Esophagus squamous epithelium (tissue), 5 donors: Measurements from ENCODE around the gene ZNF667. TPM values are rescaled to one million over a fixed set of nuclear protein-coding genes. Genes with fewer than 3 reads are reported as not detected.

Experiments used
- DNase-seq: peaks from one replicate; lab custom pipeline; 2025; lab: John Stamatoyannopoulos, UW
- H3K27ac ChIP-seq, 4 donors: fragments of 200-600 bp; sonication (generic); one replicate each; pipeline ENCODE4 v1.5.1; 2016 to 2019; ENCODE audit warnings: mild to moderate bottlenecking in 1 of 4
- H3K27me3 ChIP-seq, 4 donors: fragments of 200-600 bp; sonication (generic); 1 replicate in 3 of 4; 2 replicates in 1 of 4; pipeline versions ENCODE4 v1.5.1 to v1.6.0; 2017 to 2021; ENCODE audit warnings: antibody characterized with exemption in 1 of 4
- H3K36me3 ChIP-seq, 3 donors: fragments of 200-600 bp; sonication (generic); one replicate each; pipeline ENCODE4 v1.5.1; 2016 to 2019
- H3K4me1 ChIP-seq, 3 donors: fragments of 200-600 bp; sonication (generic); one replicate each; pipeline ENCODE4 v1.5.1; 2017 to 2019
- H3K4me3 ChIP-seq, 4 donors: fragments of 200-600 bp; sonication (generic); 1 replicate in 3 of 4; 2 replicates in 1 of 4; pipeline ENCODE4 v1.5.1; 2016 to 2019; ENCODE audit warnings: mild to moderate bottlenecking in 2 of 4, moderate library complexity in 1 of 4
- H3K9me3 ChIP-seq, 3 donors: fragments of 200-600 bp; sonication (generic); one replicate each; pipeline ENCODE4 v1.5.1; 2016 to 2019
- POLR2A ChIP-seq, 4 donors: fragments of 450-650 bp; IDR thresholded peaks; one replicate each; pipeline ENCODE4 v1.6.1; 2017; ENCODE audit warnings: antibody characterized with exemption in 4 of 4, mild to moderate bottlenecking in 4 of 4, moderate library complexity in 3 of 4
- WGBS, 2 donors: methylation state at CpG; one replicate each; pipeline ENCODE4 v1.1.5; 2018; 5-methylcytosine and 5-hydroxymethylcytosine counted together
- intact Hi-C: fragments of 100-400 bp; cut with DNase I; formaldehyde crosslinking; loops from one replicate; pipeline ENCODE4 v1.15.0; 2022
- total RNA-seq, 4 donors: library from RNA; depleted of rRNA; stranded (reverse); fragments of >200 nt; gene quantifications; one replicate each; pipeline ENCODE4 v1.1.0, GENCODE V29; 2016
- TF ChIP-seq, protein P1 (sequence below), 6 experiments: fragments of 450-650 bp in 4 of 6; fragments of 200-600 bp in 2 of 6; sonication (generic) in 2 of 6; IDR thresholded peaks; one replicate each; pipeline ENCODE4 v1.5.1; 2016 to 2019; ENCODE audit warnings: antibody characterized with exemption in 6 of 6, mild to moderate bottlenecking in 4 of 6, moderate library complexity in 4 of 6
- donor health status: DM: yes; HTN: yes; CAD: no.

ZNF667 gene
- total RNA-seq, 4 donors from 2014 or later: 0.31 to 2.9 (median 0.59) TPM

DNA sequence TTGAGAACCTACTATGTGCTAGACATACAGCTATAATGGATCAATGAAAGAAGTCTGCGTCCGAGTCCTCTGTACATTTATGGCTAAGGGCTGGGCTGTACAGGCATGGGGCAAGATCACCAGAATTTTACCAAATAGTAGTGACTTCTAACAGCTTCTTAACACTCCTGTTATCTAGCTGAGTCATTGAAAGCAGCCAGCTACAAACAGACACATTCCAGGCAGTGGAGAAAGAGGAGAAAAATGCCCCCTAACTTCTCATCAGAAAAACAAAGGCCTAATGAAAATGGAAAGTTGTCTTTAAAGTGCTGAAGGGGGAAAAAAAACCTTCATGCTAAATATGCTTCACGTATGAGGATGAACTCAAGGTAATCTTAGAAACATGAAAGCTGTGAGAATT is 14.3 kb upstream of the ZNF667 start:
- Histone ChIP-seq H3K9me3 (peaks cover 0 to 86% (median 63%) of the 10 kb centered on the region in 3 donors), H3K27me3 (no peaks in the 10 kb centered on the region), H3K27ac (no peak overlapping the region), H3K36me3 (peaks cover 0 to 38% (median 0%) of the 10 kb centered on the region in 3 donors), H3K4me1 (no peaks in the 10 kb centered on the region), H3K4me3 (no peak overlapping the region)
- no peak for DNase-seq
- intact Hi-C loops: no loop called here
- TF ChIP-seq, protein P1, sequence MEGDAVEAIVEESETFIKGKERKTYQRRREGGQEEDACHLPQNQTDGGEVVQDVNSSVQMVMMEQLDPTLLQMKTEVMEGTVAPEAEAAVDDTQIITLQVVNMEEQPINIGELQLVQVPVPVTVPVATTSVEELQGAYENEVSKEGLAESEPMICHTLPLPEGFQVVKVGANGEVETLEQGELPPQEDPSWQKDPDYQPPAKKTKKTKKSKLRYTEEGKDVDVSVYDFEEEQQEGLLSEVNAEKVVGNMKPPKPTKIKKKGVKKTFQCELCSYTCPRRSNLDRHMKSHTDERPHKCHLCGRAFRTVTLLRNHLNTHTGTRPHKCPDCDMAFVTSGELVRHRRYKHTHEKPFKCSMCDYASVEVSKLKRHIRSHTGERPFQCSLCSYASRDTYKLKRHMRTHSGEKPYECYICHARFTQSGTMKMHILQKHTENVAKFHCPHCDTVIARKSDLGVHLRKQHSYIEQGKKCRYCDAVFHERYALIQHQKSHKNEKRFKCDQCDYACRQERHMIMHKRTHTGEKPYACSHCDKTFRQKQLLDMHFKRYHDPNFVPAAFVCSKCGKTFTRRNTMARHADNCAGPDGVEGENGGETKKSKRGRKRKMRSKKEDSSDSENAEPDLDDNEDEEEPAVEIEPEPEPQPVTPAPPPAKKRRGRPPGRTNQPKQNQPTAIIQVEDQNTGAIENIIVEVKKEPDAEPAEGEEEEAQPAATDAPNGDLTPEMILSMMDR (IDR thresholded peaks at IDR 0.05): no peak
- no peak for TF ChIP-seq POLR2A (IDR thresholded peaks at IDR 0.05)
- WGBS, 2 donors: 70 to 89% methylated on average over 3 of the region's 3 CpGs

DNA sequence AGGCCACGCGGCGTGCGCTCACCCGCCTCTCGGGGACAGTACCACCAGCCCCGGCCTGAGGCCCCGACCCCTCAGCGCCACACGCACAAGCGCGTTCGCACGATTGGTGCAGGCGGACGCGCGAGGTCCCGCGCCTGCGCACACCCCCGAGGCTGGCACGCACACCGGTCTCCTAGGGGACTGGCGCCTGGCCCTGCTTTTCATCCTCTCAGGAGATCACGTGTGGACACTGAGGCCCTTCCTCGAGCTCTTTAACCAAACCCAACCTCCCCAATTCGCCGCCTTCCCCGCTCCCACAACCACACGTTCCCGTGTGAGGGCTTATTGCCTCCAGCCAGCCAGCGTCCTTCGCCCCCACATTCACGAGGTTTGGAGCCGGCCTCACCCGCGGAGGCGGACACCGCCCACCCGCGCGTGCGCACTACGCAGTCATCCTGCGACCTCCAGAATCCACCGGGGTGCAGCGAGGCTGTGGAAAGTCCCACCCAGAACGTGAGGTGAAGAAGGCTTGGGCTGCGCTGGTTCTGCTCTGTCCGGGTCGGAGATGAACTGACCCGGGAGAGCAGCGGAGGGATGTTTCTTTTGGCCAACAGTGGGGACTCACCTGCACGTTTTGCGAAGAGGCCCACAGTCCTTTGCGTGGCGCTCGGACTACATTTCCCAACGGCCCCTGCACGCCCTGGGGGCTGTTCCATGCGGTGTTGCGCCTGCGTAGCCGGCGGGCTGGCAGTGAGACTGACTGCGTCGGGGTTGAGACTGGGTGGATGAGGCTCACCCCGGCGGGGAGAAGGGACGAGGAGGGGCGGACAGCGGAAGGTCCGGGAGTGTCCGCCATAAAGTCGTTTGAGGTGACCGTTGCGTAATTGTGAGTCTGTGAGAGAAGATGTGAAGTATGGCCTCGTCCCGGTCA is 539 bp upstream of the ZNF667 start:
- peaks cover 3 to 78% (median 19%) of the 10 kb centered on the region in 3 donors for H3K9me3 ChIP-seq
- peak overlapping the region; percentile 1 to 87 (median 82) for H3K27ac ChIP-seq
- H3K4me1 ChIP-seq: peaks cover 0 to 31% (median 9%) of the 10 kb centered on the region in 3 donors
- H3K36me3 ChIP-seq: peaks cover 0 to 13% (median 0%) of the 10 kb centered on the region in 3 donors
- no peak for DNase-seq
- peak overlapping the region; percentile 26 to 68 (median 64) for H3K4me3 ChIP-seq
- TF ChIP-seq, protein P1 (IDR thresholded peaks at IDR 0.05): no peak
- peak in 1 of 4 donors; percentile 30 for TF ChIP-seq POLR2A (IDR thresholded peaks at IDR 0.05)
- 5 to 9% methylated on average over 9 to 18 of the region's 80 CpGs for WGBS, 2 donors
- intact Hi-C loops: no loop called here
- no peaks in the 10 kb centered on the region for H3K27me3 ChIP-seq

DNA sequence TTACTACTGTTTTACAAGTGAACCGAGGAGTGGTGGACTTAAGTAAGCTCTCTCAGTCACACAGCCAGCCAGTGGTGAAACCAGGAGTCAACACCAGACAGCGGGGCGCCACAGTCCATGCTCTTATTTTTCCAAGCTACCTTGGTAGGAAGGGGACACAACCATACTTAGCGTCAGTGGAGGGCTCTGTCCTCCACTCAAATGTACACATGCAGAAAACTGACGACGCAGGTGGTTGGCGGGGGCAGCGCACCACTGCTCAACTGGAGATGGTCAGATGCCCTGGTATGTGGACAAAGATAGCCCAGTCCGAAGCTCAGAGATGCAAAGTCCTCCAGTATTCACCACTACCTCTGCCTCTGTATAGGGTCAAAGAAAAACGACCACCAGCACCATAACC is 1.1 kb downstream of the ZNF667 start:
- no peak for TF ChIP-seq POLR2A (IDR thresholded peaks at IDR 0.05)
- TF ChIP-seq, protein P1 (IDR thresholded peaks at IDR 0.05): no peak
- intact Hi-C loops: no loop called here
- Histone ChIP-seq H3K27me3 (no peaks in the 10 kb centered on the region), H3K4me3 (peak overlapping the region in 1 of 4 donors; percentile 68), H3K9me3 (peaks cover 3 to 78% (median 31%) of the 10 kb centered on the region in 3 donors), H3K36me3 (peaks cover 0 to 29% (median 0%) of the 10 kb centered on the region in 3 donors), H3K27ac (no peak overlapping the region), H3K4me1 (peaks cover 0 to 31% (median 9%) of the 10 kb centered on the region in 3 donors)
- 84 to 89% methylated on average over 6 to 7 of the region's 10 CpGs for WGBS, 2 donors
- no peak for DNase-seq

DNA sequence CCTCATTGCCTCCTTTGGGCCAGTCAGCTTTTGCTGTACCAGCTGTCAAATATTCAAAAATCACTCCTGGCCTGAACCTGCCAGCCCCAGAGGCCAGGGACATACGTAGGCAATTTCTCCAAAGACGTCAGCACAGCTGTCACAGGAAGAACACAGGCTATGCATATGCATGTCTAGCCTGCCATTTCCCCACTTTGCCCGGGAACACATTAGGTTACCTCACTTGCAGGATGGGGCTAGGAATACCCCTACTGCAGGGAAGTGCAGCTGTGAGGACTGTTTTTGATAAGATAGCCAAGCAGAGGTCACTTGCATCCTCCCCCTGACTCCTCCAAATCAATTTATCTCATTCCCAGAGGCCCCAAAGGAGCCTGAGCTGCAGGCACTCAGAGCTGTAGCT is 2.8 kb downstream of the ZNF667 start:
- no peaks in the 10 kb centered on the region for H3K27me3 ChIP-seq
- H3K36me3 ChIP-seq: peaks cover 0 to 43% (median 0%) of the 10 kb centered on the region in 3 donors
- TF ChIP-seq POLR2A (IDR thresholded peaks at IDR 0.05): no peak
- TF ChIP-seq, protein P1 (IDR thresholded peaks at IDR 0.05): no peak
- H3K9me3 ChIP-seq: peaks cover 0 to 80% (median 37%) of the 10 kb centered on the region in 3 donors
- peaks cover 0 to 31% (median 9%) of the 10 kb centered on the region in 3 donors for H3K4me1 ChIP-seq
- WGBS, 2 donors: 88 to 89% methylated on average over 3 of the region's 3 CpGs
- no peak for DNase-seq
- intact Hi-C loops: no loop called here
- H3K27ac ChIP-seq: no peak overlapping the region
- H3K4me3 ChIP-seq: no peak overlapping the region
